K562 (cell line): ENCODE results near the gene MINK1. TPM values are rescaled to one million over a fixed set of nuclear protein-coding genes. Genes with fewer than 3 reads are reported as not detected.

Source experiments
- ATAC-seq: fragments of 200-7000 bp; cut with Tn5 transposase; 3 replicates; pipeline ENCODE4 v1.9.1; 2020; ENCODE audit warnings: moderate library complexity
- BruUV-seq: library from RNA; stranded (reverse); fragments of 400-500 nt; replicated peaks from 2 replicates; lab custom pipeline; 2021; lab: Mats Ljungman, UMichigan
- CTCF ChIA-PET: fragments of 300-600 bp; formaldehyde crosslinking; extraction: SDS; loops from one replicate; lab custom pipeline; 2021; ENCODE audit warnings: low intra/inter-chr PET ratio; lab: Yijun Ruan, JAX
- POLR2A ChIA-PET: fragments of 300-600, 350-650 bp; sonication (Branson Sonifier 250); formaldehyde crosslinking; extraction: SDS; loops from one replicate; lab custom pipeline; 2021; ENCODE audit warnings: antibody characterized with exemption, inconsistent platforms; lab: Yijun Ruan, JAX
- DNase-seq, 4 experiments: peaks; one replicate each; pipeline versions ENCODE4 v3.0.0 to v3.0.0-alpha.2; 2011 to 2018; ENCODE audit warnings: low spot score in 3 of 4, mixed read lengths in 3 of 4; ENCODE audit errors: extremely low read depth in 1 of 4
- FAIRE-seq: peaks from 2 replicates; lab custom pipeline; 2011; peaks lifted over from hg19 to GRCh38; lab: Jason Lieb, UNC
- H2AFZ ChIP-seq: 2 replicates; pipeline ENCODE4 v1.6.0; 2011; ENCODE audit warnings: low read depth, low read length, control low read depth, inconsistent platforms
- H3K27ac ChIP-seq: fragments of 200-600 bp; 3 replicates; pipeline ENCODE4 v1.8.0; 2011; ENCODE audit warnings: low read depth, mild to moderate bottlenecking, control low read depth, inconsistent platforms, low read length, moderate library complexity, mixed read lengths; ENCODE audit errors: extremely low read depth
- H3K27me3 ChIP-seq, 2 experiments: fragments of 300-600 bp in 1 of 2; 2 replicates in 1 of 2; 3 replicates in 1 of 2; pipeline versions ENCODE4 v1.6.0 to v1.8.0; 2011; ENCODE audit warnings: inconsistent platforms in 2 of 2, low read length in 2 of 2, mild to moderate bottlenecking in 1 of 2, mixed read lengths in 1 of 2, moderate library complexity in 1 of 2; ENCODE audit not compliant: control insufficient read depth in 2 of 2, insufficient read depth in 2 of 2
- H3K36me3 ChIP-seq: fragments of 300-600 bp; 3 replicates; pipeline ENCODE4 v1.8.0; 2011; ENCODE audit warnings: mild to moderate bottlenecking, low read length, inconsistent platforms; ENCODE audit not compliant: control insufficient read depth, insufficient read depth
- H3K4me1 ChIP-seq, 2 experiments: fragments of 200-600 bp in 1 of 2; replicated peaks in 1 of 2; 2 replicates in 1 of 2; 3 replicates in 1 of 2; pipeline versions ENCODE4 v1.5.1 to v1.8.0; 2011; ENCODE audit warnings: inconsistent platforms in 2 of 2, low read length in 2 of 2, mild to moderate bottlenecking in 1 of 2, mixed read lengths in 1 of 2, moderate library complexity in 1 of 2; ENCODE audit not compliant: control insufficient read depth in 2 of 2, insufficient read depth in 2 of 2
- H3K4me2 ChIP-seq: 2 replicates; pipeline ENCODE4 v1.6.1; 2011; ENCODE audit warnings: low read length, control low read depth, inconsistent platforms, mixed read lengths; ENCODE audit not compliant: insufficient read depth
- H3K4me3 ChIP-seq: fragments of 200-600 bp; sonication (generic), shearing (Covaris generic); 2 replicates; pipeline ENCODE4 v1.5.1; 2016; ENCODE audit warnings: control low read depth, inconsistent platforms
- H3K79me2 ChIP-seq: fragments of 200-600 bp; 3 replicates; pipeline ENCODE4 v1.8.0; 2011; ENCODE audit warnings: low read length, inconsistent platforms; ENCODE audit not compliant: control insufficient read depth, insufficient read depth
- H3K9ac ChIP-seq, 2 experiments: 2 replicates each; pipeline versions ENCODE4 v1.6.0 to v1.6.1; 2011; ENCODE audit warnings: low read depth in 2 of 2, low read length in 2 of 2, control low read depth in 1 of 2, inconsistent platforms in 1 of 2, mild to moderate bottlenecking in 1 of 2, mixed read lengths in 1 of 2; ENCODE audit not compliant: insufficient read depth in 1 of 2
- H3K9me1 ChIP-seq: one replicate; pipeline ENCODE4 v1.6.0; 2011; ENCODE audit warnings: inconsistent platforms, mild to moderate bottlenecking, low read length, moderate library complexity; ENCODE audit not compliant: control insufficient read depth, insufficient read depth
- H3K9me3 ChIP-seq: replicated peaks from 2 replicates; pipeline ENCODE4 v1.5.1; 2011; ENCODE audit warnings: low read depth, low read length, inconsistent platforms; ENCODE audit not compliant: control insufficient read depth, insufficient read depth
- H4K20me1 ChIP-seq: replicated peaks from 2 replicates; pipeline ENCODE4 v1.6.1; 2011; ENCODE audit warnings: low read length, inconsistent platforms, mixed read lengths; ENCODE audit not compliant: control insufficient read depth, insufficient read depth
- HCFC1 ChIP-seq: IDR thresholded peaks from 2 replicates; pipeline ENCODE4 v1.6.1; 2012; ENCODE audit warnings: low read depth, low read length, improper control_type of control experiment
- RBM25 ChIP-seq: fragments of 200-400 bp; formaldehyde crosslinking; IDR thresholded peaks from 2 replicates; pipeline ENCODE4 v1.6.1; 2018; ENCODE audit warnings: low read length, low read depth, moderate library complexity; ENCODE audit not compliant: severe bottlenecking
- SRSF7 ChIP-seq: fragments of 200-400 bp; formaldehyde crosslinking; optimal IDR thresholded peaks from 2 replicates; pipeline ENCODE3; 2017; ENCODE audit warnings: mild to moderate bottlenecking, low read depth, low read length
- ZKSCAN8 ChIP-seq: fragments of 200-800 bp; sonication (Bioruptor generic); IDR thresholded peaks from 2 replicates; pipeline ENCODE4 v1.6.1; 2016; ENCODE audit warnings: missing genetic modification characterization, missing compliant biosample characterization
- ZNF184 ChIP-seq: sonication (generic); formaldehyde crosslinking; IDR thresholded peaks from 2 replicates; pipeline ENCODE4 v1.5.0; 2020; ENCODE audit warnings: missing genetic modification reagents
- WGBS: fragments of 100-300 bp; shearing (Covaris generic); methylation state at CpG from one replicate; pipeline ENCODE4 v1.1.6; 2016; ENCODE audit warnings: low coverage, mixed read lengths; ENCODE audit not compliant: insufficient coverage; ENCODE audit errors: missing lambda C conversion rate; 5-methylcytosine and 5-hydroxymethylcytosine counted together
- in situ Hi-C: fragments of 300-500 bp; cut with MboI; formaldehyde crosslinking; loops from 4 replicates; pipeline ENCODE4 v1.15.0; 2018; ENCODE audit warnings: inconsistent platforms, mixed read lengths
- intact Hi-C: fragments of 100-400 bp; cut with micrococcal nuclease; formaldehyde crosslinking; loops from 2 replicates; pipeline ENCODE4 v1.14.2; 2022
- polyA plus RNA-seq, 8 experiments: library from polyadenylated mRNA; depleted of rRNA in 4 of 8; stranded (reverse) in 5 of 8; unstranded in 3 of 8; fragments of >200 nt; fragmentation: Nextera tagmentation in 2 of 8; fragmentation: Illumina TruSeq in 1 of 8; extraction: Ambion mirVana in 2 of 8; extraction: Trizol in 1 of 8; gene quantifications; 2 replicates each; pipeline versions ENCODE4 v1.2.1 to v1.2.3, GENCODE V29; 2011 to 2014; ENCODE audit warnings: inconsistent platforms in 1 of 8, missing spikeins in 1 of 8
- total RNA-seq, 7 experiments: library from RNA; depleted of rRNA in 6 of 7; stranded (reverse); fragments of >200 nt in 6 of 7; fragmentation: Illumina TruSeq in 2 of 7; extraction: Trizol in 2 of 7; gene quantifications; 2 replicates each; pipeline versions ENCODE4 v1.2.1 to v1.2.3, GENCODE V29; 2011 to 2021; ENCODE audit warnings: low replicate concordance in 1 of 7

Gene MINK1
- total and polyA plus RNA-seq, 9 of the 15 experiments (the other 6 are each of a cell fraction or from before 2014, with no cell fraction given), result 0.11 to 54.2 (median 14.9) TPM

DNA sequence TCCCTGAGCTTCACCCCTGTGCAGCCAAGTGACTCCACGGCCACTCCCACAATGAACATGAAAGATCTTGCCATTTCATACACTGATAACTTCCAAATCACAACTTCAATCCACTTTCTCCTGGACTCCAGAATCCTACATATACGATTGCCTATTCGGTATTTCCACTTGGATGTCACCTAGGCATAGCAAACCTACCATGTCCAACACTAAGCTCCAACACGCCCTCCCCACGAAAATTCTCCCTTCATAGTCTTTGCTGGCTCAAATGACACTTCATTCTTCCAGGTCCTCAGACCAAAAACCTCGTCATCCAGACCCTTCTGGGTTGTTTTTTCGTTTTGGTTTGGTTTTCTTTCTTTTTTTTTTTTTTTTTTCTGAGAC, 42.4 kb upstream of the MINK1 start:
- WGBS, result 42% methylated on average over 4 of the region's 7 CpGs
- Histone ChIP-seq H3K9me1 (no peaks in the 10 kb centered on the region), H3K27me3 (peaks cover under 1 to 5% of the 10 kb centered on the region in 2 experiments; a peak in 3 of 5 replicates), H4K20me1 (no peaks in the 10 kb centered on the region), H3K9ac (peak overlapping the region; percentile 69 to 93), H3K4me3 (peak overlapping the region; percentile 60), H3K79me2 (peaks cover 6% of the 10 kb centered on the region; the same call in 2 of the 3 replicates), H3K9me3 (no peaks in the 10 kb centered on the region), H3K27ac (peak overlapping the region; percentile 82; the same call in 2 of the 3 replicates), H3K36me3 (no peaks in the 10 kb centered on the region), H3K4me1 (peaks cover 0 to 25% of the 10 kb centered on the region in 2 experiments; a peak in 2 of 5 replicates), H2AFZ (peak overlapping the region; percentile 94), H3K4me2 (peak overlapping the region; percentile 86)
- TF ChIP-seq ZKSCAN8 (CRISPR knock-in tag) (0 out of 2 replicates have a peak, but pooled peaks have one; percentile 25), SRSF7 (no peak)
- ChIA-PET POLR2A (interaction anchor here (0.9 to 1.5 kb wide), 4 partner anchors 8 to 81 kb away, joined by 3 to 7 read pairs (median 4); partner anchors contain the start of gene ARRB2), CTCF (interaction anchor here (0.7 to 2.9 kb wide), 2 partner anchors 59 to 81 kb away, joined by 4 to 13 read pairs; partner anchors contain the start of genes ARRB2 and MED11)
- no peak for FAIRE-seq
- intact Hi-C loops, result loop anchor here (2.0 kb wide), 1 partner anchor 80 kb away; the partner anchor contains the start of gene ARRB2
- no peak for ATAC-seq
- in situ Hi-C loops, result no loop called here
- no peak for DNase-seq
- BruUV-seq, result no TSS peak

DNA sequence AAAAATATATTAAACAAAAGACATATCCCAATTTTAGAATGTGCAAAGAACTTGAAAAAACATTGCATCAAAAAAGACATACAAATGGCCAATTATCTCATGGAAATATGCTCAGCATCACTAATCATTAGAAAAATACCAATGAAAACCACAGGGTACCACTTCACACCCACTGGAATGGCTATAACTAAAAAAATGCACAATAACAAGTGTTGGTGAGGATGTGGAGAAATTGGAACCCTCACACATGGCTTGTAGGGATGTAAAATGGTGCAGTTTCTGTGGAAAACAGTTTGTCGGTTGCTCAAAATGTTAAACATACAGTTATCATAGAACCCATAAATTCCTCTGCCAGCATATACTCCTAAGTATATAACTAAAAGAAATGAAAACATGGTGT, 38.0 kb upstream of the MINK1 start:
- ATAC-seq, result no peak
- CTCF ChIA-PET, result no interaction called here
- BruUV-seq, result no TSS peak
- Histone ChIP-seq H4K20me1 (no peaks in the 10 kb centered on the region), H3K4me1 (peaks cover 0 to 8% of the 10 kb centered on the region in 2 experiments; a peak in 2 of 5 replicates), H3K4me3 (no peak overlapping the region), H3K79me2 (peaks cover 15% of the 10 kb centered on the region), H3K9ac (no peak overlapping the region)
- no peak for DNase-seq
- WGBS, result 100% methylated on average over 1 of the region's 1 CpG
- in situ Hi-C loops, result no loop called here
- POLR2A ChIA-PET, result no interaction called here
- FAIRE-seq, result no peak
- TF ChIP-seq HCFC1 (no peak), ZNF184 (CRISPR knock-in tag) (peak; percentile 61; the same call in 1 of the 2 replicates), RBM25 (peak; percentile 9)
- TF ChIP-seq, all 486 proteins: peak for 2
- H3K4me2 ChIP-seq, result no peak overlapping the region
- H3K27me3 ChIP-seq, result no peaks in the 10 kb centered on the region
- H3K9me1 ChIP-seq, result no peaks in the 10 kb centered on the region
- no peak overlapping the region for H3K27ac ChIP-seq
- no peaks in the 10 kb centered on the region for H3K9me3 ChIP-seq
- peaks cover 19% of the 10 kb centered on the region; the same call in 2 of the 3 replicates for H3K36me3 ChIP-seq
- intact Hi-C loops, result loop anchor here (1.0 kb wide), 1 partner anchor 43 kb away; no protein-coding TSS in a partner anchor
- H2AFZ ChIP-seq, result peak overlapping the region; percentile 87; the same call in 1 of the 2 replicates
